Ureter (tissue), 1 donor: ENCODE measurements around the gene PGAP1. TPM values are rescaled to one million over a fixed set of nuclear protein-coding genes. Genes with fewer than 3 reads are reported as not detected.

Experiments used
- DNase-seq: peaks from one replicate; pipeline ENCODE4 v3.0.0-alpha.2; 2020; ENCODE audit warnings: low spot score
- total RNA-seq: library from RNA; stranded (reverse); gene quantifications from one replicate; pipeline ENCODE4 v1.2.4, GENCODE V29; 2023
- donor health status: DM: yes; HTN: yes; CAD: no.

The PGAP1 gene
- total RNA-seq, 1 donor from 2014 or later, result 40.3 TPM

DNA sequence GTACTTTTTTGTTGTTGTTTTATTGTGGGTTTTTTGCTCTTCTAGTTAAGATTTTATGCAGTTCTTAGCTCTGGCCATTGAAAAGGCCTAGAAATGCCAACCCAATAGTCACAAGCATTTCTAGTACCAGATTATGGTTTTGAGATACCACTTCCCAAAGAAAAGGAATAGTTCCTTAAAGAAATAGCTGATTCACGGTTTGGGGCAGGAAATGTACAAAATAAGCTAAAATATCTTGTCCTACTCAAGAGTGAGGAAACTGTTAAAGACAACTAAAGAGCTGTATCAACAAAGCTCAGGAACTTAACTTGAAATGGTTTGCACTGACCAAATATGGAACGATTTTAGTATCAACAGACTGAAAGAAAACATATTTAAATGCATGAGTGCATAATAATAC is 35.4 kb downstream of the PGAP1 start:
- DNase-seq, result no peak

- DNase-seq, result no peak
These were observed 39.1 kb downstream of the PGAP1 start for GRCh38 chr2:196887431-196887830.

DNA sequence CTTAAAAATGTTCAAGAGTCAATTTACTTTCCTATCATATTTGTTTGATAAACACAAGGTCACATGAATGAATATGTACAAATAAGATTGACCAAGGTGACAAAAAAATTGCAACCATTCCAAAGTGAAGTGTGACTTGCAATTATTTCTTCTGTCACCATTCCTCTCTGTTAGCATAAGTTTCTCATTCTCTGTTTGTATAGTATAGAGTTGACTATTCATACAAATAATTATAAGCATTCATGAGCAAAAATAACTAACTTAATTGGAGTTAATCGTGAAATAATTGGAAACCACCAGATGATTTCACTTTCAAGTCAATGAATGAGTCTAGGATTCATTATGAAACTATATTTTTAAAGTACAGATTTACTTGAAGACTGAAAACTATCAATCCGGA is 42.1 kb downstream of the PGAP1 start:
- no peak for DNase-seq

DNA sequence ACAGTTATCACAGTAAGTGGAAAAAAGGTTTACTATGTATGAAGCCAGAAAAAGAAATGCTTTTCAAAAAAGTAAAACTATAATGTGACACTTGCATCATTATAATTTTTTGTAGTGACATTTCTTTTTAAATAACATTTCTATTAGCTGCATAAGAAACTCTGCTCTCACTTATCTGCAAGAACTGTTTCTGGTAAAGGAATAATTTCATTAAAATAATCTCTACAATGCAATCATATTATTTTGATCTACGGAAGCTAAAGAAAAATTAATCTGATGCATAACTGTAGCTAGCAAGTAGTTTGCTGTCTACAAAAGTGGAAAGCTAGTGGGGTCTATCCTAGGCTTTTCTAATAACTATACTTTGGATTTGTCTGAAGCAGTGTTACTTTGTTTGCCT is 50.1 kb downstream of the PGAP1 start:
- DNase-seq, result no peak

DNA sequence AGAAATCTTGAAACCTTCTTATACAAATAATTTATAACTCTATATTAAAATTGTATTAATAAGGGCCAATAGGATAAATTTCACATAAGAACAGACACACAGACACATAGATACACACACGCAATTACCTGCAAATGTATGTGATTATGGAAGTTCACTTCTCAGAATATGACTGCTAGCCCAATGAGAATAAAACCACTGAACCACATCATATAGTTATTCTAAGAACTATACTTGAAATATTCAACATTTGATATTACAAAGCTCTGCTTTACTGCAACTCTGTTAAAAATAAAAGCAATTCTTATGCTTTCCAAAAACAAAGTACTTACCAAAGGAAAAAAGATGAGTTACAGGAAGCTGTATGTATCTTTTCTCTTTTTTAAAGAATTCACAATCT is 51.1 kb downstream of the PGAP1 start:
- no peak for DNase-seq

DNA sequence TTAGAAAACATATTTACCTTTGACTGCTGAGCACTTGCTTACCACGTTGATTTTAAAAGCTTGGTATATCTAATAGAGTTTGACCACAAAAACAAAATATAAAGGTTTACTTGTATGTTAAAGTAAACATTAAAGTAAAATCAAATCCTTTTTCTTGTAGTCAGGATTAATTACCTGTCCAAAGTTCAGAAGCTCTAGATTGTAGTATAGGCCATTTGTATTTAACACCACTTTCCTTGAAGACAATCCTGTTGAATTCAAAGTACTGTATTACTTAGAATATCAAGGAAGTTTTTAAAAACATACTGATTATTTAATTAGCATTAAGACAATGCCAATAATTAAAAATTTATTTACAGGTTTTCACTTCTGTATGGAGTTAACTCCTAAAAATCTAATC is 53.0 kb downstream of the PGAP1 start:
- DNase-seq, result no peak

- DNase-seq, result no peak
These were observed 71.9 kb downstream of the PGAP1 start for GRCh38 chr2:196854629-196855028.

GRCh38 chr2:196853301-196854087 is 73.0 kb downstream of the PGAP1 start:
- no peak for DNase-seq

GRCh38 chr2:196851088-196851487 is 75.4 kb downstream of the PGAP1 start:
- no peak for DNase-seq

- no peak for DNase-seq
These were observed 76.6 kb downstream of the PGAP1 start for GRCh38 chr2:196849895-196850294.

DNA sequence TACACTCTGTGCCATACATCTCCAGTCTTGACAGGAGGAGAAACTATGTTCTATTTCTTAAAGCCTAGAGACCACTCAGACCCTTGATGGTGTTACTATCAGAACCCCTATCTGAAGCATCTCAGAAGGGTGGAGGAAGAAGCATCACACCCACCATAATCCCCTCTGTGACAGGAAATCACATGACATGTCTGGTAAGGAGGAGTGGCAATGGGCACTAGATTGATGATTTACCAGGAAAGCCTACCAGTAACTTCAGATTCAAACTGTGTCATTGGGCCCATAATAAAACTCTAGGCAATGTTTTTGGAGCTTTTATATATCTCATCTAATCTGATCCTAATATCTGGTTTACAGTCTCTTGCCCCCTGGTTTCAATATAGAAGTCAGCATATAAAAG is 80.2 kb downstream of the PGAP1 start:
- DNase-seq, result no peak

GRCh38 chr2:196845371-196845770 is 81.1 kb downstream of the PGAP1 start:
- DNase-seq, result no peak

DNA sequence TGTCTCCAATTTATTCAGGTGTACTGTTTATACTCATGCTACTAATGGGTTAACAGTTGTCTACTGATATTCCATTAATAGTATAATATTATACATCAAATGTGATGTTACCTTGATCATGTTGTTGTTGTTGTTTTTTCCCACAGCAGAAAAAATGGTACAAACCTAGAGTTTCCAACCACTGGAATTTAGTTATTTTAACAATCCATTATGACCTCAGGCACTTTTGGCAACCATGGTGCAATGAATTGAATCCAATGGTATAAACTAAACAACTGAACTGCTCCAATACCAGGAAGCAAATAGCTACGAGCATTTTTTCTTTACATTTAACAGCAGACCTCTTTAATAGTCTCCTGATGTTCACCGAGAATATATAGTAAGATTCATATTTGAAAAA is 86.3 kb downstream of the PGAP1 start:
- no peak for DNase-seq

GRCh38 chr2:196839574-196839973 is 86.9 kb downstream of the PGAP1 start:
- DNase-seq, result no peak

DNA sequence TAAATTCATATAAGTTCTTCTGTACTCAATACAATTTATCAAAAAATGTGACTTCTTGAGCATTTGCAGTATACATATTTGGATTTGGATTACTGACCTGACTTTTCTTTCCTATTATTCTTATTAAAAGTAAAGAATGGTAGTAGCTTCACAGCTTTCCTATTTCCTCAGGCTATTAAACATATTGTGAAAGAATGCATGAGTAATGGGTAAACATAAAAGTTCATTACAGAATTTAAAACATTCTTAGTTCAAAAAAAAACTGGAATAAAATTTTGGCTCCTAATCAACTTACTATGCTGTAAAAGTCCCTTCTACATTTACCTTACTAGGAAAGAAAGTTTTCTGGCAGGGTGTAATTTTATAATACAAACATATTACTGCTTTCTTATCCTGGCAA is 90.1 kb downstream of the PGAP1 start:
- no peak for DNase-seq

- DNase-seq, result no peak
These were observed 95.8 kb downstream of the PGAP1 start for GRCh38 chr2:196830701-196831100.

DNA sequence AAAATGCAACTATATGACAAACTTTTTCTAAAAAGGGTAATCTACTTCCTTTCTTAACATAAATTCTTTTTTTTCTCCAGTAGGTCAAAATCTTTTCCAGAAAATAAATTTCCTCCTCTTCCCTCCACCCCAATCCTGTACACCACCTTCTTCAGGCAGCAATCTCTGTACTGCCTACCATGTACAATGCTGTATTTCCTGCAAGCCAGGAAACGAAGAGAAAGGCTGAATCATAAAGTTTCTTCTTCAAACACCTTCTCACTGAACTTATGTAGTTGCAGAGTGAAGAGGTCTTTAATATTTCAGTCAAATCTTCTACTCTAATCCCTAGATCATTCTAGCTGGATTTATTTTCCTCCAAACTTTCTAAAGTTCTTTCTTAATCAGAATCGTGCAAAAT is 99.2 kb downstream of the PGAP1 start:
- no peak for DNase-seq

GRCh38 chr2:196823750-196824522 is 102.6 kb downstream of the PGAP1 start:
- DNase-seq, result no peak

DNA sequence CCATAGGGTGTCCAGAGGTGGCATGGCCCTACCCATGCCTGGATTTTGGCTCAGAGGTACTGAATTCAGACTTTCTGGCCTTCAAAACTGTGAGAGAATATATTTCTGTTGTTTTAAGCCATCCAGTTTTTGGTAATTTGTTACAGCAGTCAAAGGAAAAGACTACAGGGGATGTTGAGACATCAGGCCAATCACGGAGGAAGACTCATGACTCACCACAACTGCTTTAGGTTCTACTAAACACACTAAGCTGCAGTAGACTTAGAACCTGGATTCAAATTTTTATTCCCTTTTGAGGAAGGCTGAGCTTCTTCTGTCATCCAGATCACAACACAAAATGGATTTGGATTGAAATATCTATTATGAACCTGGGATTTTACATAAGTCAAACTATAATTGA is 105.3 kb downstream of the PGAP1 start:
- no peak for DNase-seq

GRCh38 chr2:196809260-196809659 is 117.2 kb downstream of the PGAP1 start, which contains the start of gene C2orf66:
C2orf66 (minus strand) TSS chr2:196809355; CDS start chr2:196809336, 19 bp downstream.
- no peak for DNase-seq

- DNase-seq, result no peak
These were observed 118.3 kb downstream of the PGAP1 start for GRCh38 chr2:196808083-196808665.

GRCh38 chr2:196804381-196804780 is 122.1 kb downstream of the PGAP1 start:
- no peak for DNase-seq

DNA sequence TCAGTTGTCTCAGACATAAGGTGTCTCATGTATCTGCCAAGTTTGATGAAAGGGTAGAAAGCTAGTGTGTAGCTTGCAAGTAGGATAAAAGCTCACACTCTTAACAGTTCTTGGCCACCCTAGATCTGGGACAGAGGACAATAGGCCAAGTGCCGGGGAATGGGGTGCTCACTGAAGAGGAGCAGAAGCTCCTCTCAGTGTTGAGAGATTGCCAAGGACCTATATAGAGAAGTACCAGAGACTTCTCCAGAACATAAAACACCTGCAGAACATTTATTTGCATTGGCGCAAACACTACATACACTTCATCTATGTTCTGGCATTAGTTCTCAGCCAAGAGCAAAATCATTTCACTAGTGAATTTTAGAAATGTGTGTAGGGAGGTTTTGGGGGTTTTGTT is 124.1 kb downstream of the PGAP1 start:
- DNase-seq, result no peak
